ENCODE measurements around the gene PRKCI. TPM values are rescaled to one million over a fixed set of nuclear protein-coding genes. Genes with fewer than 3 reads are reported as not detected.

The PRKCI gene
- total RNA-seq, 1 donor from 2014 or later: 45.9 TPM

- Histone ChIP-seq H3K4me3 (no peak overlapping the region), H3K9me3 (no peaks in the 10 kb centered on the region), H3K4me1 (no peaks in the 10 kb centered on the region), H3K27me3 (ENCODE audit: low read depth) (no peaks in the 10 kb centered on the region), H3K27ac (no peak overlapping the region), H3K36me3 (no peaks in the 10 kb centered on the region)
- intact Hi-C loops (cut with DNase I): no loop called here
- ATAC-seq (no peak), DNase-seq (no peak)
- no peak for TF ChIP-seq CTCF (IDR thresholded peaks at IDR 0.05)
Measured at GRCh38 chr3:170207717-170208116, 14.5 kb upstream of the PRKCI start.

GRCh38 chr3:170211668-170212067, 10.6 kb upstream of the PRKCI start:
- intact Hi-C loops (cut with DNase I): no loop called here
- ATAC-seq: no peak
- H3K4me1 ChIP-seq: no peaks in the 10 kb centered on the region
- no peaks in the 10 kb centered on the region for H3K27me3 ChIP-seq (ENCODE audit: low read depth)
- H3K27ac ChIP-seq: no peak overlapping the region
- TF ChIP-seq CTCF (IDR thresholded peaks at IDR 0.05): no peak
- no peak overlapping the region for H3K4me3 ChIP-seq
- no peaks in the 10 kb centered on the region for H3K9me3 ChIP-seq
- DNase-seq: no peak
- H3K36me3 ChIP-seq: no peaks in the 10 kb centered on the region

GRCh38 chr3:170219850-170220249, 2.4 kb upstream of the PRKCI start:
- ATAC-seq (no peak), DNase-seq (no peak)
- Histone ChIP-seq H3K36me3 (no peaks in the 10 kb centered on the region), H3K9me3 (no peaks in the 10 kb centered on the region), H3K4me3 (no peak overlapping the region), H3K4me1 (peaks cover 6% of the 10 kb centered on the region), H3K27me3 (ENCODE audit: low read depth) (no peaks in the 10 kb centered on the region), H3K27ac (no peak overlapping the region)
- TF ChIP-seq CTCF (IDR thresholded peaks at IDR 0.05): no peak
- intact Hi-C loops (cut with DNase I): no loop called here

- ATAC-seq: no peak
- no peak for TF ChIP-seq CTCF (IDR thresholded peaks at IDR 0.05)
Measured at GRCh38 chr3:170220871-170221270, 1.4 kb upstream of the PRKCI start.

GRCh38 chr3:170222647-170223541, 670 bp downstream of the PRKCI start:
- Histone ChIP-seq H3K9me3 (no peaks in the 10 kb centered on the region), H3K4me3 (peak overlapping the region; percentile 80), H3K36me3 (no peaks in the 10 kb centered on the region), H3K4me1 (peaks cover 18% of the 10 kb centered on the region), H3K27ac (peak overlapping the region; percentile 92), H3K27me3 (ENCODE audit: low read depth) (no peaks in the 10 kb centered on the region)
- DNase-seq: peak; percentile 72
- peak; percentile 71 to 72 for ATAC-seq
- TF ChIP-seq CTCF (IDR thresholded peaks at IDR 0.05): no peak
- intact Hi-C loops (cut with DNase I): no loop called here

More at GRCh38 chr3:170220871-170221270, 1.4 kb upstream of the PRKCI start:
- DNase-seq: no peak
- peaks cover 6% of the 10 kb centered on the region for H3K4me1 ChIP-seq
- intact Hi-C loops (cut with DNase I): no loop called here
- no peaks in the 10 kb centered on the region for H3K27me3 ChIP-seq (ENCODE audit: low read depth)
- H3K9me3 ChIP-seq: no peaks in the 10 kb centered on the region
- no peak overlapping the region for H3K4me3 ChIP-seq
- H3K27ac ChIP-seq: no peak overlapping the region
- no peaks in the 10 kb centered on the region for H3K36me3 ChIP-seq

Data from lower lobe of right lung (tissue), 2 donors.